ENCODE data around the gene VWDE.
"Not testable (repeated sequence)": the region's sequence is repeated elsewhere in the genome, so short reads cannot be mapped to it uniquely, and the experiment has no call there.

Gene VWDE

GRCh38 chr7:12403287-12404181 is at the start of gene VWDE:
Gene VWDE (minus strand): TSS chr7:12403865. CDS start chr7:12403716, 149 bp downstream.
- no peak for DNase-seq (ENCODE audit: low read depth)

- DNase-seq (ENCODE audit: low read depth), result not testable (repeated sequence)
These were observed 49.5 kb upstream of the VWDE start for GRCh38 chr7:12453136-12453535.

GRCh38 chr7:12450615-12451014 is 47.0 kb upstream of the VWDE start:
- no peak for DNase-seq (ENCODE audit: low read depth)

- no peak for DNase-seq (ENCODE audit: low read depth)
These were observed 41.1 kb upstream of the VWDE start for GRCh38 chr7:12444785-12445184.

- no peak for DNase-seq (ENCODE audit: low read depth)
These were observed 36.6 kb upstream of the VWDE start for GRCh38 chr7:12440229-12440628.

GRCh38 chr7:12436896-12437535 is 33.4 kb upstream of the VWDE start:
- DNase-seq (ENCODE audit: low read depth), result no peak

- DNase-seq (ENCODE audit: low read depth), result no peak
These were observed 32.5 kb upstream of the VWDE start for GRCh38 chr7:12436126-12436525.

GRCh38 chr7:12434012-12434642 is 30.5 kb upstream of the VWDE start:
- no peak for DNase-seq (ENCODE audit: low read depth)

- DNase-seq (ENCODE audit: low read depth), result no peak
These were observed 28.4 kb upstream of the VWDE start for GRCh38 chr7:12431886-12432556.

GRCh38 chr7:12425311-12425710 is 21.6 kb upstream of the VWDE start:
- no peak for DNase-seq (ENCODE audit: low read depth)

- no peak for DNase-seq (ENCODE audit: low read depth)
These were observed 20.5 kb upstream of the VWDE start for GRCh38 chr7:12423997-12424745.

- DNase-seq (ENCODE audit: low read depth), result no peak
These were observed 19.8 kb upstream of the VWDE start for GRCh38 chr7:12423355-12423996.

- no peak for DNase-seq (ENCODE audit: low read depth)
These were observed 19.1 kb upstream of the VWDE start for GRCh38 chr7:12422554-12423320.

GRCh38 chr7:12418452-12418851 is 14.8 kb upstream of the VWDE start:
- no peak for DNase-seq (ENCODE audit: low read depth)

- DNase-seq (ENCODE audit: low read depth), result no peak
These were observed 11.4 kb upstream of the VWDE start for GRCh38 chr7:12415072-12415471.

GRCh38 chr7:12412407-12412806 is 8.7 kb upstream of the VWDE start:
- no peak for DNase-seq (ENCODE audit: low read depth)

GRCh38 chr7:12410523-12410922 is 6.9 kb upstream of the VWDE start:
- DNase-seq (ENCODE audit: low read depth), result no peak

- no peak for DNase-seq (ENCODE audit: low read depth)
These were observed 5.5 kb upstream of the VWDE start for GRCh38 chr7:12409097-12409711.

- DNase-seq (ENCODE audit: low read depth), result not testable (repeated sequence)
These were observed 4.0 kb upstream of the VWDE start for GRCh38 chr7:12407652-12408051.

GRCh38 chr7:12402365-12402725 is 1.3 kb downstream of the VWDE start:
- DNase-seq (ENCODE audit: low read depth), result no peak

Measured in activated gamma-delta T cell treated with anti-CD3 and anti-CD28 coated beads, Interleukin-2, amount 50 U/mL, for 16 hours (primary cell).